ENCODE data around the gene DLGAP1. TPM values are rescaled to one million over a fixed set of nuclear protein-coding genes. Genes with fewer than 3 reads are reported as not detected.

The DLGAP1 gene
- total and polyA plus RNA-seq, 10 of the 15 experiments (the other 5 are each of a cell fraction or from before 2014, with no cell fraction given) = 0.23 to 27.6 (median 1.9) TPM

DNA sequence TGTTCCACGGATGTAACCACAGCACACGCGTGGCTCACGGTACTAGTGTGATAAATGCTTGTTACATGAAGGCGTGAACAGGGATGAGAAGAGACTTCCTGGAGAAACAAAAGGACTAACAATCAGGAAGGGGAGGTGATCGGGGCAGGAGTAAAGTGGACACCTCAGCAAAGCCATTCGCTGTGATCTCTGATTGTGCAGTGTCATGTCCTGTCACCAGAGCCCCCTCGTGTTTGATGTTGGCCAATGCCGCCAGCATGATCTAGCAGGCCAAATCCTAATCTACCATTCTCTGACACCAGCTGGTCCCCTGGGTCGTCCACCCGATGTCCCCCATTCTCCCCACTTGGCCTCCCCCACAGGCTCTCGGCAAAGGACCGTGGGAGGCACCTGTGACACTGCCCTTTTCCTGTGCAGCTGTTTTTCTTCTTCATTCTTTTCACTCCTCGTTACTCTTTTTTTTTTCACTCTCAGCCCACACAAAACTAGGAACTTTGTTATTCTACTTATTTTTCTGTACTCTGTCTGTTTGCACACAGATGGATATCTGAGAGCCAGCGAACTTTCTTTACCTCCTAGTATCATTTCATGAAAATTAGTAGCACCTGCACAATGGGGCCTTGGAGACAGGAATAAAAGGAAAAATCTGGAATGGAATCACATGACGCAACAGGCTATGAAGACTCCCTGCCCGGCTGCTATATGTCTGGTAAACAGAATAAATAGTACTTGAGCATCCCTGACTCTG, 858.3 kb downstream of the DLGAP1 start (continued):
- TF ChIP-seq, protein P1, sequence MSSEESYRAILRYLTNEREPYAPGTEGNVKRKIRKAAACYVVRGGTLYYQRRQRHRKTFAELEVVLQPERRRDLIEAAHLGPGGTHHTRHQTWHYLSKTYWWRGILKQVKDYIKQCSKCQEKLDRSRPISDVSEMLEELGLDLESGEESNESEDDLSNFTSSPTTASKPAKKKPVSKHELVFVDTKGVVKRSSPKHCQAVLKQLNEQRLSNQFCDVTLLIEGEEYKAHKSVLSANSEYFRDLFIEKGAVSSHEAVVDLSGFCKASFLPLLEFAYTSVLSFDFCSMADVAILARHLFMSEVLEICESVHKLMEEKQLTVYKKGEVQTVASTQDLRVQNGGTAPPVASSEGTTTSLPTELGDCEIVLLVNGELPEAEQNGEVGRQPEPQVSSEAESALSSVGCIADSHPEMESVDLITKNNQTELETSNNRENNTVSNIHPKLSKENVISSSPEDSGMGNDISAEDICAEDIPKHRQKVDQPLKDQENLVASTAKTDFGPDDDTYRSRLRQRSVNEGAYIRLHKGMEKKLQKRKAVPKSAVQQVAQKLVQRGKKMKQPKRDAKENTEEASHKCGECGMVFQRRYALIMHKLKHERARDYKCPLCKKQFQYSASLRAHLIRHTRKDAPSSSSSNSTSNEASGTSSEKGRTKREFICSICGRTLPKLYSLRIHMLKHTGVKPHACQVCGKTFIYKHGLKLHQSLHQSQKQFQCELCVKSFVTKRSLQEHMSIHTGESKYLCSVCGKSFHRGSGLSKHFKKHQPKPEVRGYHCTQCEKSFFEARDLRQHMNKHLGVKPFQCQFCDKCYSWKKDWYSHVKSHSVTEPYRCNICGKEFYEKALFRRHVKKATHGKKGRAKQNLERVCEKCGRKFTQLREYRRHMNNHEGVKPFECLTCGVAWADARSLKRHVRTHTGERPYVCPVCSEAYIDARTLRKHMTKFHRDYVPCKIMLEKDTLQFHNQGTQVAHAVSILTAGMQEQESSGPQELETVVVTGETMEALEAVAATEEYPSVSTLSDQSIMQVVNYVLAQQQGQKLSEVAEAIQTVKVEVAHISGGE (CRISPR knock-in tag; IDR thresholded peaks at IDR 0.05) = no peak
- TF ChIP-seq RUNX3 (IDR thresholded peaks at IDR 0.05; ENCODE audit: low read length) = peak; percentile 27; the same call in 1 of the 2 replicates
- no peak for TF ChIP-seq SUPT20H (IDR thresholded peaks at IDR 0.05; ENCODE audit: borderline replicate concordance, control insufficient read depth, low read depth, low read length)
- no peak for TF ChIP-seq SUZ12 (IDR thresholded peaks at IDR 0.05; ENCODE audit: unreplicated experiment)
- TF ChIP-seq CBFB (IDR thresholded peaks at IDR 0.05; ENCODE audit: low read depth) = no peak
- 0 out of 4 replicates have a peak, but pooled peaks of 1 of the 2 experiments have one; percentile 14 for TF ChIP-seq IKZF2 (IDR thresholded peaks at IDR 0.05)
- no peak for TF ChIP-seq SMAD1 (IDR thresholded peaks at IDR 0.05; ENCODE audit: low read depth, partially characterized antibody)
- TF ChIP-seq RAD21 (IDR thresholded peaks at IDR 0.05; ENCODE audit: insufficient read depth, low read depth, low read length) = peak; percentile 53
- TF ChIP-seq, protein P2, sequence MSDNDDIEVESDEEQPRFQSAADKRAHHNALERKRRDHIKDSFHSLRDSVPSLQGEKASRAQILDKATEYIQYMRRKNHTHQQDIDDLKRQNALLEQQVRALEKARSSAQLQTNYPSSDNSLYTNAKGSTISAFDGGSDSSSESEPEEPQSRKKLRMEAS (IDR thresholded peaks at IDR 0.05; ENCODE audit: low read depth, low read length) = no peak
- TF ChIP-seq, protein P3, sequence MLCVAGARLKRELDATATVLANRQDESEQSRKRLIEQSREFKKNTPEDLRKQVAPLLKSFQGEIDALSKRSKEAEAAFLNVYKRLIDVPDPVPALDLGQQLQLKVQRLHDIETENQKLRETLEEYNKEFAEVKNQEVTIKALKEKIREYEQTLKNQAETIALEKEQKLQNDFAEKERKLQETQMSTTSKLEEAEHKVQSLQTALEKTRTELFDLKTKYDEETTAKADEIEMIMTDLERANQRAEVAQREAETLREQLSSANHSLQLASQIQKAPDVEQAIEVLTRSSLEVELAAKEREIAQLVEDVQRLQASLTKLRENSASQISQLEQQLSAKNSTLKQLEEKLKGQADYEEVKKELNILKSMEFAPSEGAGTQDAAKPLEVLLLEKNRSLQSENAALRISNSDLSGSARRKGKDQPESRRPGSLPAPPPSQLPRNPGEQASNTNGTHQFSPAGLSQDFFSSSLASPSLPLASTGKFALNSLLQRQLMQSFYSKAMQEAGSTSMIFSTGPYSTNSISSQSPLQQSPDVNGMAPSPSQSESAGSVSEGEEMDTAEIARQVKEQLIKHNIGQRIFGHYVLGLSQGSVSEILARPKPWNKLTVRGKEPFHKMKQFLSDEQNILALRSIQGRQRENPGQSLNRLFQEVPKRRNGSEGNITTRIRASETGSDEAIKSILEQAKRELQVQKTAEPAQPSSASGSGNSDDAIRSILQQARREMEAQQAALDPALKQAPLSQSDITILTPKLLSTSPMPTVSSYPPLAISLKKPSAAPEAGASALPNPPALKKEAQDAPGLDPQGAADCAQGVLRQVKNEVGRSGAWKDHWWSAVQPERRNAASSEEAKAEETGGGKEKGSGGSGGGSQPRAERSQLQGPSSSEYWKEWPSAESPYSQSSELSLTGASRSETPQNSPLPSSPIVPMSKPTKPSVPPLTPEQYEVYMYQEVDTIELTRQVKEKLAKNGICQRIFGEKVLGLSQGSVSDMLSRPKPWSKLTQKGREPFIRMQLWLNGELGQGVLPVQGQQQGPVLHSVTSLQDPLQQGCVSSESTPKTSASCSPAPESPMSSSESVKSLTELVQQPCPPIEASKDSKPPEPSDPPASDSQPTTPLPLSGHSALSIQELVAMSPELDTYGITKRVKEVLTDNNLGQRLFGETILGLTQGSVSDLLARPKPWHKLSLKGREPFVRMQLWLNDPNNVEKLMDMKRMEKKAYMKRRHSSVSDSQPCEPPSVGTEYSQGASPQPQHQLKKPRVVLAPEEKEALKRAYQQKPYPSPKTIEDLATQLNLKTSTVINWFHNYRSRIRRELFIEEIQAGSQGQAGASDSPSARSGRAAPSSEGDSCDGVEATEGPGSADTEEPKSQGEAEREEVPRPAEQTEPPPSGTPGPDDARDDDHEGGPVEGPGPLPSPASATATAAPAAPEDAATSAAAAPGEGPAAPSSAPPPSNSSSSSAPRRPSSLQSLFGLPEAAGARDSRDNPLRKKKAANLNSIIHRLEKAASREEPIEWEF (IDR thresholded peaks at IDR 0.05; ENCODE audit: insufficient replicate concordance, low read depth, low read length) = no peak
- TF ChIP-seq TBL1XR1 (IDR thresholded peaks at IDR 0.05; ENCODE audit: low read depth, low read length) = no peak
- TF ChIP-seq, protein P4, sequence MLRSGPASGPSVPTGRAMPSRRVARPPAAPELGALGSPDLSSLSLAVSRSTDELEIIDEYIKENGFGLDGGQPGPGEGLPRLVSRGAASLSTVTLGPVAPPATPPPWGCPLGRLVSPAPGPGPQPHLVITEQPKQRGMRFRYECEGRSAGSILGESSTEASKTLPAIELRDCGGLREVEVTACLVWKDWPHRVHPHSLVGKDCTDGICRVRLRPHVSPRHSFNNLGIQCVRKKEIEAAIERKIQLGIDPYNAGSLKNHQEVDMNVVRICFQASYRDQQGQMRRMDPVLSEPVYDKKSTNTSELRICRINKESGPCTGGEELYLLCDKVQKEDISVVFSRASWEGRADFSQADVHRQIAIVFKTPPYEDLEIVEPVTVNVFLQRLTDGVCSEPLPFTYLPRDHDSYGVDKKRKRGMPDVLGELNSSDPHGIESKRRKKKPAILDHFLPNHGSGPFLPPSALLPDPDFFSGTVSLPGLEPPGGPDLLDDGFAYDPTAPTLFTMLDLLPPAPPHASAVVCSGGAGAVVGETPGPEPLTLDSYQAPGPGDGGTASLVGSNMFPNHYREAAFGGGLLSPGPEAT (IDR thresholded peaks at IDR 0.05; ENCODE audit: low read depth) = no peak
- TF ChIP-seq, protein P5, sequence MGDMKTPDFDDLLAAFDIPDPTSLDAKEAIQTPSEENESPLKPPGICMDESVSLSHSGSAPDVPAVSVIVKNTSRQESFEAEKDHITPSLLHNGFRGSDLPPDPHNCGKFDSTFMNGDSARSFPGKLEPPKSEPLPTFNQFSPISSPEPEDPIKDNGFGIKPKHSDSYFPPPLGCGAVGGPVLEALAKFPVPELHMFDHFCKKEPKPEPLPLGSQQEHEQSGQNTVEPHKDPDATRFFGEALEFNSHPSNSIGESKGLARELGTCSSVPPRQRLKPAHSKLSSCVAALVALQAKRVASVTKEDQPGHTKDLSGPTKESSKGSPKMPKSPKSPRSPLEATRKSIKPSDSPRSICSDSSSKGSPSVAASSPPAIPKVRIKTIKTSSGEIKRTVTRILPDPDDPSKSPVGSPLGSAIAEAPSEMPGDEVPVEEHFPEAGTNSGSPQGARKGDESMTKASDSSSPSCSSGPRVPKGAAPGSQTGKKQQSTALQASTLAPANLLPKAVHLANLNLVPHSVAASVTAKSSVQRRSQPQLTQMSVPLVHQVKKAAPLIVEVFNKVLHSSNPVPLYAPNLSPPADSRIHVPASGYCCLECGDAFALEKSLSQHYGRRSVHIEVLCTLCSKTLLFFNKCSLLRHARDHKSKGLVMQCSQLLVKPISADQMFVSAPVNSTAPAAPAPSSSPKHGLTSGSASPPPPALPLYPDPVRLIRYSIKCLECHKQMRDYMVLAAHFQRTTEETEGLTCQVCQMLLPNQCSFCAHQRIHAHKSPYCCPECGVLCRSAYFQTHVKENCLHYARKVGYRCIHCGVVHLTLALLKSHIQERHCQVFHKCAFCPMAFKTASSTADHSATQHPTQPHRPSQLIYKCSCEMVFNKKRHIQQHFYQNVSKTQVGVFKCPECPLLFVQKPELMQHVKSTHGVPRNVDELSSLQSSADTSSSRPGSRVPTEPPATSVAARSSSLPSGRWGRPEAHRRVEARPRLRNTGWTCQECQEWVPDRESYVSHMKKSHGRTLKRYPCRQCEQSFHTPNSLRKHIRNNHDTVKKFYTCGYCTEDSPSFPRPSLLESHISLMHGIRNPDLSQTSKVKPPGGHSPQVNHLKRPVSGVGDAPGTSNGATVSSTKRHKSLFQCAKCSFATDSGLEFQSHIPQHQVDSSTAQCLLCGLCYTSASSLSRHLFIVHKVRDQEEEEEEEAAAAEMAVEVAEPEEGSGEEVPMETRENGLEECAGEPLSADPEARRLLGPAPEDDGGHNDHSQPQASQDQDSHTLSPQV (IDR thresholded peaks at IDR 0.05) = no peak
